ENCODE measurements around the gene PRR27. TPM values are rescaled to one million over a fixed set of nuclear protein-coding genes. Genes with fewer than 3 reads are reported as not detected.

PRR27 gene
- 1 to 10 TPM in 1 of 8 experiments, under 1 TPM in 7; 0.04 to 1.7 (median 0.28) TPM for total RNA-seq

GRCh38 chr4:70153937-70154336, at the start of gene PRR27:
Gene PRR27, plus strand, starts transcription at chr4:70154237. Its CDS starts 139 bp downstream, at chr4:70154376.
- ATAC-seq (replicated peaks in 6 of 8) = no peak
- Histone ChIP-seq H3K27ac (no peak within 1 kb of the TSS), H3K4me3 (no peak within 1 kb of the TSS), H3K4me1 (replicated peaks in 1 of 2) (peaks cover 0 to 5% of the 10 kb centered on the region in 2 donors)
- WGBS, 10 experiments = 16 to 100% (median 84%) methylated on average over 1 to 3 of the region's 3 CpGs
- in situ Hi-C loops (cut with MboI; ENCODE audit: low pct_unique_long_range_greater_than_20kb in 2 of 9, low sequenced_read_pairs in 9 of 9, unreplicated experiment in 9 of 9) = no loop called here

GRCh38 chr4:70110917-70111316, 43.1 kb upstream of the PRR27 start:
- no peaks in the 10 kb centered on the region for H3K4me1 ChIP-seq (replicated peaks in 1 of 2)
- no peak overlapping the region for H3K4me3 ChIP-seq
- in situ Hi-C loops (cut with MboI; ENCODE audit: low pct_unique_long_range_greater_than_20kb in 2 of 9, low sequenced_read_pairs in 9 of 9, unreplicated experiment in 9 of 9) = no loop called here
- no peak overlapping the region for H3K27ac ChIP-seq
- no peak for ATAC-seq (replicated peaks in 6 of 8)

DNA sequence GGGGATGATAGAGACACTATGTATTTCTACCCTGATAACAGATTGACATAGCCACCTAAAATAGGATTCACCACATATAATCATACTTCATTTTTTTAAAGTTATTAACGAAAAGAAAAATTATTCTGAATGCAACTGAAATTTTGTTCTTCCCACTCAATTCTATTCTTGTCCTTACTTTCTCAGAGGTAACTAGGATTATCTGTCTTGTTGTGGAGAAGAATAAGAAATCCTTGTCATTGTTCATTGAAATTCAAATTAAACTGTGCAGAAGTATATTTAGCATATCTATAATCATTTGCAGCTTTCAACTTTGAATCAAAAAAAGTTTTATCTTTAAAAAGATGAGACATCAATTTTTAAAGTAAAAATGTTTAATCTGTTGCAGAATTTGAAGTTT, 40.4 kb upstream of the PRR27 start:
- no peak for ATAC-seq (replicated peaks in 6 of 8)
- in situ Hi-C loops (cut with MboI; ENCODE audit: low pct_unique_long_range_greater_than_20kb in 2 of 9, low sequenced_read_pairs in 9 of 9, unreplicated experiment in 9 of 9) = no loop called here
- WGBS, 10 experiments = 0 to 100% (median 67%) methylated on average over 1 of the region's 1 CpG; no CpG with 5 or more reads in 1 of the 10 experiments
- H3K27ac ChIP-seq = no peak overlapping the region
- no peak overlapping the region for H3K4me3 ChIP-seq
- no peaks in the 10 kb centered on the region for H3K4me1 ChIP-seq (replicated peaks in 1 of 2)

GRCh38 chr4:70114096-70114495, 39.9 kb upstream of the PRR27 start:
- Histone ChIP-seq H3K4me3 (no peak overlapping the region), H3K27ac (no peak overlapping the region), H3K4me1 (replicated peaks in 1 of 2) (no peaks in the 10 kb centered on the region)
- ATAC-seq (replicated peaks in 6 of 8) = no peak
- in situ Hi-C loops (cut with MboI; ENCODE audit: low pct_unique_long_range_greater_than_20kb in 2 of 9, low sequenced_read_pairs in 9 of 9, unreplicated experiment in 9 of 9) = no loop called here
- WGBS, 10 experiments = 0 to 67% (median 52%) methylated on average over 1 to 2 of the region's 2 CpGs

- WGBS, 10 experiments = 0 to 100% (median 33%) methylated on average over 1 of the region's 1 CpG; no CpG with 5 or more reads in 5 of the 10 experiments
- in situ Hi-C loops (cut with MboI; ENCODE audit: low pct_unique_long_range_greater_than_20kb in 2 of 9, low sequenced_read_pairs in 9 of 9, unreplicated experiment in 9 of 9) = no loop called here
- no peak overlapping the region for H3K27ac ChIP-seq
- no peaks in the 10 kb centered on the region for H3K4me1 ChIP-seq (replicated peaks in 1 of 2)
- peak in 2 of 8 experiments; percentile 34 to 57 for ATAC-seq (replicated peaks in 6 of 8)
- no peak overlapping the region for H3K4me3 ChIP-seq
Observed at GRCh38 chr4:70120323-70120722, 33.7 kb upstream of the PRR27 start.

GRCh38 chr4:70133473-70133872, 20.6 kb upstream of the PRR27 start:
- Histone ChIP-seq H3K27ac (no peak overlapping the region), H3K4me1 (replicated peaks in 1 of 2) (no peaks in the 10 kb centered on the region), H3K4me3 (no peak overlapping the region)
- no peak for ATAC-seq (replicated peaks in 6 of 8)
- in situ Hi-C loops (cut with MboI; ENCODE audit: low pct_unique_long_range_greater_than_20kb in 2 of 9, low sequenced_read_pairs in 9 of 9, unreplicated experiment in 9 of 9) = no loop called here
- WGBS, 10 experiments = 0 to 100% (median 83%) methylated on average over 1 to 11 of the region's 15 CpGs

- ATAC-seq (replicated peaks in 6 of 8) = no peak
- no peak overlapping the region for H3K4me3 ChIP-seq
- 38 to 100% (median 90%) methylated on average over 1 to 3 of the region's 3 CpGs for WGBS, 10 experiments
- no peak overlapping the region for H3K27ac ChIP-seq
- in situ Hi-C loops (cut with MboI; ENCODE audit: low pct_unique_long_range_greater_than_20kb in 2 of 9, low sequenced_read_pairs in 9 of 9, unreplicated experiment in 9 of 9) = no loop called here
- no peaks in the 10 kb centered on the region for H3K4me1 ChIP-seq (replicated peaks in 1 of 2)
Observed at GRCh38 chr4:70138751-70139150, 15.3 kb upstream of the PRR27 start.

DNA sequence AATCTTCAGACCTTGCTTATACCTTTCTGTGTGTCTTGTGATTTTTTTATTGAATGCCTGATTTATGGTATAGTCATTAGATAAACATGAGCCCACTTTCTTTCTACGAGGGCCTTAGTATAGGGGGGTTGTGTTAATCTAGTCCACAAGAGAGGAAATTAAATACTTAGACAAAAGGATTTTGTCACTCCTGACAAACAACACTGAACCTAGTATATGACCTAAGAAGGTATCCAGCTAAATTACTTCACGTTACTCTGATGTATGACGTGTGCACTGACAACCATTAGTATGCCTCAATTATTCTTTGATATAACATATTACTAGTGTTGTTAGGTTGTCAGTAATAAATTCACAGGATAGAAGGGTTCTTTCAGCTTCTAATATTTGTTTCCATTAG, 2.8 kb upstream of the PRR27 start:
- ATAC-seq (replicated peaks in 6 of 8) = peak in 5 of 8 experiments; percentile 24 to 94 (median 65)
- peaks cover 0 to 5% of the 10 kb centered on the region in 2 donors for H3K4me1 ChIP-seq (replicated peaks in 1 of 2)
- no peak overlapping the region for H3K4me3 ChIP-seq
- in situ Hi-C loops (cut with MboI; ENCODE audit: low pct_unique_long_range_greater_than_20kb in 2 of 9, low sequenced_read_pairs in 9 of 9, unreplicated experiment in 9 of 9) = no loop called here
- WGBS, 10 experiments = 0 to 80% (median 42%) methylated on average over 1 to 3 of the region's 3 CpGs
- H3K27ac ChIP-seq = no peak overlapping the region

- peak in 1 of 8 experiments; percentile 4 for ATAC-seq (replicated peaks in 6 of 8)
- Histone ChIP-seq H3K27ac (no peak overlapping the region), H3K4me3 (no peak overlapping the region), H3K4me1 (replicated peaks in 1 of 2) (peaks cover 0 to 5% of the 10 kb centered on the region in 2 donors)
- WGBS, 10 experiments = 0 to 100% (median 83%) methylated on average over 1 to 2 of the region's 2 CpGs; no CpG with 5 or more reads in 1 of the 10 experiments
- in situ Hi-C loops (cut with MboI; ENCODE audit: low pct_unique_long_range_greater_than_20kb in 2 of 9, low sequenced_read_pairs in 9 of 9, unreplicated experiment in 9 of 9) = no loop called here
Observed at GRCh38 chr4:70152088-70152487, 1.9 kb upstream of the PRR27 start.

GRCh38 chr4:70158576-70158975, 4.5 kb downstream of the PRR27 start:
- no peaks in the 10 kb centered on the region for H3K4me1 ChIP-seq (replicated peaks in 1 of 2)
- no peak for ATAC-seq (replicated peaks in 6 of 8)
- no peak overlapping the region for H3K27ac ChIP-seq
- no peak overlapping the region for H3K4me3 ChIP-seq
- in situ Hi-C loops (cut with MboI; ENCODE audit: low pct_unique_long_range_greater_than_20kb in 2 of 9, low sequenced_read_pairs in 9 of 9, unreplicated experiment in 9 of 9) = no loop called here
- WGBS, 10 experiments = 40 to 89% (median 60%) methylated on average over 1 to 2 of the region's 2 CpGs; no CpG with 5 or more reads in 5 of the 10 experiments

- H3K4me1 ChIP-seq (replicated peaks in 1 of 2) = no peaks in the 10 kb centered on the region
- 0 to 87% (median 45%) methylated on average over 1 to 5 of the region's 5 CpGs for WGBS, 10 experiments
- ATAC-seq (replicated peaks in 6 of 8) = peak in 3 of 8 experiments; percentile 43 to 92 (median 46)
- H3K27ac ChIP-seq = no peak overlapping the region
- H3K4me3 ChIP-seq = no peak overlapping the region
- in situ Hi-C loops (cut with MboI; ENCODE audit: low pct_unique_long_range_greater_than_20kb in 2 of 9, low sequenced_read_pairs in 9 of 9, unreplicated experiment in 9 of 9) = loop anchor here in 3 of 9 experiments (25.0 kb wide), 3 partner anchors 265 to 490 kb away; no protein-coding TSS in a partner anchor
Observed at GRCh38 chr4:70177090-70177489, 23.1 kb downstream of the PRR27 start.

- Histone ChIP-seq H3K4me1 (replicated peaks in 1 of 2) (no peaks in the 10 kb centered on the region), H3K27ac (no peak overlapping the region), H3K4me3 (no peak overlapping the region)
- no peak for ATAC-seq (replicated peaks in 6 of 8)
- 29 to 100% (median 72%) methylated on average over 1 to 5 of the region's 5 CpGs; no CpG with 5 or more reads in 3 of the 10 experiments for WGBS, 10 experiments
- in situ Hi-C loops (cut with MboI; ENCODE audit: low pct_unique_long_range_greater_than_20kb in 2 of 9, low sequenced_read_pairs in 9 of 9, unreplicated experiment in 9 of 9) = loop anchor here in 3 of 9 experiments (25.0 kb wide), 3 partner anchors 266 to 491 kb away; no protein-coding TSS in a partner anchor
Observed at GRCh38 chr4:70178075-70178660, 24.1 kb downstream of the PRR27 start.

DNA sequence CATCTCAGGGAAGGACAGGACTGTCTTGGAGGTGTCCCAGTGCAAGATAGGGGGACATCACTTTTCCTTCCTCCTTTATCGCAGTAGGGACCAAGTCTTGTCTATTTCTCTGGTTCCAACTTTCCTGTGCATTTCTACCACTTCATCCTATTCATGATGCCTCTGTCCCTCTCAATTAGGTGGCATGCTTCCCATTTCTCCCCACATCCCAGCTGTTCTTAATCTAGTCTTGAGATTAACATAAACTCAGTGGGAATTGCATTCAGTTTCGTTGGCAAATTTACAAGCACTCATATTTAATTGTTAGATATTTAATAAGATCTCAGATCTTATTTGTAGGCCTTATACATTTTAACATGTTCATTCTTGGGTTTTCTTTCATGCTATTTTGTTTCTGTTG, 25.8 kb downstream of the PRR27 start:
- H3K27ac ChIP-seq = no peak overlapping the region
- in situ Hi-C loops (cut with MboI; ENCODE audit: low pct_unique_long_range_greater_than_20kb in 2 of 9, low sequenced_read_pairs in 9 of 9, unreplicated experiment in 9 of 9) = loop anchor here in 3 of 9 experiments (10.0 to 25.0 kb wide), 4 partner anchors 268 to 493 kb away; no protein-coding TSS in a partner anchor
- no peaks in the 10 kb centered on the region for H3K4me1 ChIP-seq (replicated peaks in 1 of 2)
- ATAC-seq (replicated peaks in 6 of 8) = no peak
- H3K4me3 ChIP-seq = no peak overlapping the region
- 0 to 79% (median 62%) methylated on average over 1 to 2 of the region's 2 CpGs; no CpG with 5 or more reads in 1 of the 10 experiments for WGBS, 10 experiments

DNA sequence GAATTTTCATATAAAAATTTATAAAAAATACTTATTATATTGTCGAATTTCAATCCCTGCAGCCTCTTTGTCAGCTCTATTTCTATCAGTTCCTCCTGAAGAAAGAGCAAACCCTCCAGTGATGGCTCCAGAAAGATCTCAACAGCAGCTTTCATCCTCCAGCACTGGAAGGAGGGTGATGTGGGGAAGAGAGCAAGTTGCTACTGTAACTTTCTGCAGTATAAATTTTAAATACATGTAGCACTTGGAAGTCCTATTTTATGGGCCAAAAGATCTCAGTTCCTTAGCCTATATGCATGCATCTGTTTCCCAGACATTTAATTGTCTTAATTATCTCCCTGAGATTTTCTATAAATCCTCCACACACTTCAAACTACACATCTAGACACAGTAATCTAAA, 27.8 kb downstream of the PRR27 start:
- Histone ChIP-seq H3K4me3 (no peak overlapping the region), H3K27ac (no peak overlapping the region), H3K4me1 (replicated peaks in 1 of 2) (no peaks in the 10 kb centered on the region)
- WGBS, 10 experiments = 0 to 80% (median 31%) methylated on average over 1 of the region's 1 CpG; no CpG with 5 or more reads in 2 of the 10 experiments
- in situ Hi-C loops (cut with MboI; ENCODE audit: low pct_unique_long_range_greater_than_20kb in 2 of 9, low sequenced_read_pairs in 9 of 9, unreplicated experiment in 9 of 9) = loop anchor here in 3 of 9 experiments (10.0 to 25.0 kb wide), 4 partner anchors 270 to 495 kb away; no protein-coding TSS in a partner anchor
- no peak for ATAC-seq (replicated peaks in 6 of 8)

Measured in motor neuron (in vitro differentiated cells).